ELR (cell line): ENCODE measurements around the gene ANKMY2.
"Not testable (repeated sequence)": the region's sequence is repeated elsewhere in the genome, so short reads cannot be mapped to it uniquely, and the experiment has no call there.

Source experiments
- DNase-seq: peaks from one replicate; pipeline ENCODE4 v3.0.0-alpha.2; 2015; ENCODE audit warnings: low read depth

The ANKMY2 gene

GRCh38 chr7:16626388-16626787, 19.2 kb downstream of the ANKMY2 start:
- DNase-seq = no peak

DNA sequence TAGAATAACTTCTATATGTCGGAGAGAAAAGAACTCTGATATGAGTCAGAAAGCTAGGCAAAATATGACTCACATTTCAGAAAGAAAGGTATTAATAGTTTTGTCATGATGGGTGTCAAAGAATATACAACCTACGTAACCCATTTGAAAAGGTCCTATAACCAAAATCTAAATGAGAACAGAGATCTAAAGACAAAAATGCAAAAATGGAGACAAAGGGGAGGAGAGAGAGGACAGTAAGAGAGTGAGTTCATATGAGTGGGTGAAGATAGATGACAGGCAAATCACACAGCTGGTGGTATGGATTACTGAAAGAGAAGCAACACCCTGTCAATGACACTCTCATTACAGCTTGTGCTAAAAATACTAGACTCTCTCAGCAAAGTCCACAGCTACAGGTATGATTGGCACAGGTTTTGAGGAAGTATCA, 25.6 kb downstream of the ANKMY2 start:
- peak; percentile 60 for DNase-seq

GRCh38 chr7:16616542-16616941, 29.0 kb downstream of the ANKMY2 start:
- no peak for DNase-seq

- no peak for DNase-seq
Observed at GRCh38 chr7:16616122-16616521, 29.4 kb downstream of the ANKMY2 start.

DNA sequence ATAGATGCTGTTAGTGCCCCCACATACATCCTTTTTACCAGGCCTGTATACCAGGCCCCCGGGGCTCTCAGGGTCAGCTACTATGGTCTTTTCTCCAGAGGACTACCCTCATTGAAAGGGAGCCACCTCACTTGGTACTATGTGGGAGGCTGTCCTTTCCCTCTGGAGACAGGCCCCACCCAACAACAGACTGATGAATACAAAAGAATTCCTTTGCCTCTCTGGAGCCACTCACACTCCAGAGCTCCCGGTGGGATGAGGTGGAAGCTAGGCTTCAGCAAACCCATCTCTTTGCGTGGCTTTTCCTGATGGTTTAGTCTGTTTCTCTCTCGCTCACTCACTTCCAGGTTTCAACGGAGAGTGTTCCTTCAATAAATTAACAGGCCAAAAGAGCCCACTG, 30.3 kb downstream of the ANKMY2 start:
- DNase-seq = no peak

DNA sequence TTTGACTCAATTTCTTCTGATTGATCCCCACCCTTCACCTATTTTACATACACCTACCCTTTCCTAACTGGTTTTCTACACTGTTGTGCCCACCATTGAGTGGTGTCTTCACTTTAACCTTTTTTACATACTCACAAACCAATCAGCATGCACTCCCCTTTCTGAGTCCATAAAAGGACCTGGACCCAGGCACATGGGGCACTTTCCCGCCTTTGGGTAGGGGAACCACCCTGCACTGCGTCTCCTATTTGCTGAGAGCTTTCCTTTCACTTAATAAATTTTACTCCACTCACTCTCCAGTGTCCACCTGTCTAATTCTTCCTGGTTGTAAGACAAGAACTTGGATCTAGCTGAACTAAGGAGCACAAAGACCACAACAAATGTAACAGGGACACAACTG, 33.8 kb downstream of the ANKMY2 start:
- DNase-seq = no peak

DNA sequence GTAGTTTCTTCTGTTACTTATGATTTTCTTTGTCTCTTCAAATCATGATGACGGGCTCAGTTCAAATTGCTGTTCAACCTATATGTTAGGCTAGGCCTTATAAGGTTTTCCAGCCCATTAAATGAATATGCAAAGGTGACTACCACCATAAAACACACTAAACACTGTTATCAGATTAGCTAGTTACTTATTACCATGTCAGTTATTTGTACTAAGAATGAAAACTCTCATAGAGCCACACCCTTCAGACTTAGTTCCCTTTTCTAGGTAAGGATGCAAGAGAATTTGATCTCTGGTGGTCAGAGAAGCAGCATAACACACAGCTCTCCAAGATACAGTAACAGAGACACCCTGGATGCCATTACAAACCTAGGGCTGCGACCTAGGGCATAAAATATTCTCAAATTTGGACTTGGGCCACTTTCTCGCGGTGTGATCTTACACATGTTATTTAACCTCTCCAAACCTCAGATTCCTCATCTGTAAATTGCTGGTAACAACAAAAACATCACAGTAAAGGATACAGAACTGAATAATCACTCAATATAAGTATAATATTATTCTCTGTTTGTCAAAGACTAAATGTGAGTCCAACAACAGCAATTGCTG, 35.6 kb downstream of the ANKMY2 start:
- DNase-seq = no peak

DNA sequence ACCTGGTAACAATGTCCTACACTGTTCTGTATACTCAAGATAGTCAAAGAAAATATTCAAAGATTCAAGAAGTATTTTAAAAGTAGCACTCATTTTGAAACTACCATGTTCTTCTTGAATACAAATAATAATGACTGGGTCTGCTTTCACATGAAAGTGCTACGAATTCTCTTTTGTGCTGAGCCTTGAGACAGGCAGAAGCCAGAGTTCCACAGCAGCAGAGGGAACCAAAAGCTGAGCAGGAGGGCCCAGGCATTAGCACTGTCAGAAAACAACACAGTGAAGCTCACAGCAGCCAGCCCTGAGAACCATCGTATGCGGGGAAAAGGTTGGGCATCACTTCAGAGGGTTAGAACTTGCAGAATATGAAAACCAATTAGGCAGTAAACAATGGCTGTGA, 38.9 kb downstream of the ANKMY2 start:
- DNase-seq = no peak

GRCh38 chr7:16604054-16604453, 41.5 kb downstream of the ANKMY2 start:
- DNase-seq = peak; percentile 29

- DNase-seq = no peak
Observed at GRCh38 chr7:16603633-16604032, 41.9 kb downstream of the ANKMY2 start.

- no peak for DNase-seq
Observed at GRCh38 chr7:16599860-16600259, 45.7 kb downstream of the ANKMY2 start.

- DNase-seq = no peak
Observed at GRCh38 chr7:16598015-16598414, 47.5 kb downstream of the ANKMY2 start.

DNA sequence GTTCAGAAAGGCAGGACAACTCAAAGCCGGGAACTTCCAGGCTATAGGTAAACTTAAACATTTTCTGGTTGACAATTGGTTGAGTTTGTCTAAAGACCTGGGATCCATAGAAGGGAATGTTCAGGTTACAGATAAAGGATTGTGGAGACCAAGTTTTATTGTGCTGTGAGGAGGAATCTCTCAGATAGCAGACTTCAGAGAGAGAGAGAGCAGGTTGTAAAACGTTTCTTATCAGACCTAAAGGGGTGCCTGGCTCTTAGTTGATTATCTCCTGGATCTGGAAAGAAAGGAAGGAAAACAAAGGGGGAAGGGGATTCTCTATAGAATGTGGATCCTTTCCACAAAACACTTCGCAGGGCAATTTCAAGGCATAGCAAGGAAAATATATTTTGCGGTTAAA, 50.0 kb downstream of the ANKMY2 start:
- DNase-seq = not testable (repeated sequence)

DNA sequence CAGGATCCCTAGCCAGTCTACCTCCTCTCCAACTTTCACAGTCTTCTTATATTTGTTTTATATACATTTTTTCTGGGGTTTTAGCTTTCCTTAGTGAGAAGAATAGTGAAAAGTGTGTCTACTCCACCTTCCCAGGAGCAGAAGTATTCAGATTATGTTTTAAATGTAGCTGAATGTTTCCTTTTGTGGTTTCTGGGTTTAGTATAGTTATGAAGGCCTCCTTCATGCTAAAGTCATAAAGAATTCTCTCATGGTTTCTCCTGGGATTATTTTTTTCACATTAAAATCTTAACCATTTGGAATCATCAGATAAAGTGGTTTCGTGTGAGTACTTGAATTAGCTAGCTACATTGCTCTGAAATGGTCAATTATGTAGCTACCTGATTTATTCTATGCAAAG, 50.9 kb downstream of the ANKMY2 start:
- no peak for DNase-seq

DNA sequence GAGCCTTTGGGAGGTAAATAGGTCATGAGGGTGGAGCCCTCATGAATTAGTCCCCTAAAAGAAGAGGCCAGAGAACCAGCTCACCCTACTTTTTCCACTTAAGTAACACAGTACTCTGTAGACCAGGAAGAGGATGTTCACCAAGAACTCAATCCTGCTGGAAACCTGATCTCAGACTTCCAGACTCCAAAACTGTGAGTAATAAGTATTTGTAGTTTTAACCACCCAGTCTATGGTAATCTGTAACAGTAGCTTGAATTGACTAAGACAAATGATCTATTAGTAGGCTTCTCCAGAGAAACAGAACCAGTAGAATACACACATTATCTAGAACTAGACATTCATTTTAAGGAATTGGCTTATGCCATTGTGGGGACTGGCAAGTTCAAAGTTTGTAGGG, 51.5 kb downstream of the ANKMY2 start:
- DNase-seq = peak; percentile 47

DNA sequence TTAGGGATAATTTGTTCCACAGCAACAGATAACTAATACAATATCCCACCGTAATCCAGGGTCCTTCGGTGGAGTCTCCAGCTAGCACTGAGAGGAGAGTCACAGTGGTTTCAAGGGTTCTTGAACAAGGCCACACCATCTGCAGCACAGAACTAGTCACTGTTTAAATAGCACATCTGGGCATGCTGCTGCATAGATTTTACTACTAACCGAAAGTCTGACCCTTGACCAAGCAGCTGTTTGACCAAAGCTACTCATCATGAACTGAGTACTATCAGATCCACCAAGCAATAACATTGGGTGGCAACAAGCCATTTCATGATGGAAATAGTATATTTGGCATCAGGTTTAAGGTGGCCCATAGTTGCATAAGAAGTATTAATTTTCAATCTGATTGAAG, 53.2 kb downstream of the ANKMY2 start:
- no peak for DNase-seq

DNA sequence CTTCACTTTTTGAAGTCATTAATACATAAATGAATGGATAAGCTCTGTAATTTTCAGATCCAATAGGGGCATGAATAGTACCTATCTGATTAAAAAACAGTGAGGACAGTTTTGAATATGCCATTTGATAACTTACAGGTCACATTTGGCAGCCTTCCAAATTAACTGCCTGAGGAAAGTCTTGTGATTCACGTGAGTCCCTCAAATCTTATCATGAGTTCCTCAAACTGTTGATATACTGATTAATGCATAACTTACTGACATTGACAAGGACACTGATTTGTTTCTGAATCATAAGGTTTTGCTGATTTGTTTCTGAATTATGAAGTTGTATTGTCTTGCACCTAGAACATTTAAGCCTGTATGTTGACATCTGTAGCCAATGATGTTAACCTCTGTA, 55.1 kb downstream of the ANKMY2 start:
- DNase-seq = no peak

- no peak for DNase-seq
Observed at GRCh38 chr7:16589881-16590280, 55.7 kb downstream of the ANKMY2 start.

DNA sequence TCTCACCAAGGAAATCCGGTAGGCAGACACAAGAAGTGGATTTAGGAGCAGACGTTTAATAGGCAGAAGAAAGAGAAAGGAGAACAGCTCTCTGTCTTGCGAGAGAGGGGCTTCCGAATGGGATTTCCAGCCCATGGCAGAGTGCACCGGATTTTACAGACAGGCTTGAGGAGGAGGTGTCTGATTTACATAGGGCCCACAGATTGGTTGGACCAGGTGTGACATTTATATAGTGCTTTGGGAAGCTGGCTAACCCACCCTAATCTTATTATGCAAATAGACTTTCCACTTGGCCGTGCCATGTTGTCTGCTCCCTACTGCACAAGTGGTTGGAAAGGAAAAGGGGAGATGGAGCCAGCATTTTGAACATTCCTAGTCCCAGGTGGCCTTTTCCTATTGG, 57.8 kb downstream of the ANKMY2 start:
- no peak for DNase-seq

GRCh38 chr7:16587129-16587528, 58.4 kb downstream of the ANKMY2 start:
- no peak for DNase-seq

- DNase-seq = no peak
Observed at GRCh38 chr7:16586081-16586874, 59.3 kb downstream of the ANKMY2 start.

- DNase-seq = no peak
Observed at GRCh38 chr7:16585540-16585939, 60.0 kb downstream of the ANKMY2 start.

- DNase-seq = no peak
Observed at GRCh38 chr7:16583834-16584233, 61.7 kb downstream of the ANKMY2 start.

- DNase-seq = no peak
Observed at GRCh38 chr7:16581286-16581685, 64.3 kb downstream of the ANKMY2 start.
